ENCODE measurements around the gene TENM4. TPM values are rescaled to one million over a fixed set of nuclear protein-coding genes. Genes with fewer than 3 reads are reported as not detected.

TENM4 gene
- total and polyA plus RNA-seq, 4 donors, result 0.02 to 0.33 (median 0.14) TPM

- TF ChIP-seq, protein P1, sequence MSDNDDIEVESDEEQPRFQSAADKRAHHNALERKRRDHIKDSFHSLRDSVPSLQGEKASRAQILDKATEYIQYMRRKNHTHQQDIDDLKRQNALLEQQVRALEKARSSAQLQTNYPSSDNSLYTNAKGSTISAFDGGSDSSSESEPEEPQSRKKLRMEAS (IDR thresholded peaks at IDR 0.05), result no peak
- TF ChIP-seq ATF3 (IDR thresholded peaks at IDR 0.05), result no peak
Measured at GRCh38 chr11:78744202-78744601, 696.6 kb downstream of the TENM4 start (continued).

DNA sequence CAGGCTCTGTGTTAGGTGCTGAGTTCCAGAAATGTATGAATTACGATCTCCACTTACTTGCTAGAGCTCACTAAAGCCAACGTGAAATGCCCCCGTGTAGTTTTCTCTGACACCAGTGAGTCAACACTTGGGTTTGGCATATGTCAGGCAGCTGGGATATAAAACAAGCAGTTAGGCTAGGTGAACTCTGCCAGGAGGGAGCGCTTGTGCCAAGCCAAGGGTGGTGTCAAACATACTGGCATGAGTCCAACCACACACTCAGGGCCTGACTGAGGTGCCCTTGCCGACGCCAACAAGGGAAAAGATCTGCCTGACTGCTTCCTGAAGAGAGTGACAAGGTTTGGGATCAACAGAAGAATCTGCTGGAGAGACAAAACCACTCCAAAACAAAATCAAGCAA lies 698.4 kb downstream of the TENM4 start:
- H3K36me3 ChIP-seq (ENCODE audit: control insufficient read depth in 4 of 4, insufficient read depth in 3 of 4, low read depth in 1 of 4, low read length in 3 of 4), result no peaks in the 10 kb centered on the region
- no peak overlapping the region for H3K9ac ChIP-seq (ENCODE audit: low read depth in 1 of 2, low read length in 2 of 2)
- no peak overlapping the region for H3K27ac ChIP-seq (ENCODE audit: low read depth in 1 of 2, low read length in 2 of 2)
- H3K4me1 ChIP-seq (ENCODE audit: control insufficient read depth in 4 of 4, insufficient read depth in 4 of 4, low read length in 3 of 4), result peaks cover 0 to 7% (median 2%) of the 10 kb centered on the region in 4 donors
- H3K4me3 ChIP-seq (ENCODE audit: low read depth in 1 of 3, low read length in 3 of 3), result no peak overlapping the region
- H3K9me3 ChIP-seq (ENCODE audit: control insufficient read depth in 4 of 4, low read length in 3 of 4), result no peaks in the 10 kb centered on the region
- no peaks in the 10 kb centered on the region for H3K27me3 ChIP-seq (ENCODE audit: control insufficient read depth in 4 of 4, insufficient read depth in 4 of 4, low read length in 3 of 4)
- TF ChIP-seq HNF4A (conservative IDR thresholded peaks at IDR 0.05) (peak in 1 of 2 donors; percentile 49), CTCF (IDR thresholded peaks at IDR 0.05; ENCODE audit: low read depth, low read length, missing input control) (peak; percentile 2), HNF4G (IDR thresholded peaks at IDR 0.05) (no peak), RAD21 (IDR thresholded peaks at IDR 0.05) (peak; percentile 47 to 61), TAF1 (conservative IDR thresholded peaks at IDR 0.05) (no peak), RXRA (IDR thresholded peaks at IDR 0.05) (peak in 1 of 2 donors; percentile 67), JUND (IDR thresholded peaks at IDR 0.05) (no peak), REST (IDR thresholded peaks at IDR 0.05) (no peak)
- WGBS, result 33% methylated on average over 6 of the region's 6 CpGs
- DNase-seq (ENCODE audit: low spot score), result no peak

GRCh38 chr11:78741741-78742140 lies 699.1 kb downstream of the TENM4 start:
- no peak for TF ChIP-seq TAF1 (conservative IDR thresholded peaks at IDR 0.05)
- no peak for TF ChIP-seq JUND (IDR thresholded peaks at IDR 0.05)
- no peak for TF ChIP-seq FOXA1 (IDR thresholded peaks at IDR 0.05)
- TF ChIP-seq RAD21 (IDR thresholded peaks at IDR 0.05), result no peak
- TF ChIP-seq HNF4G (IDR thresholded peaks at IDR 0.05), result no peak
- TF ChIP-seq FOXA2 (IDR thresholded peaks at IDR 0.05), result no peak
- no peak for TF ChIP-seq GABPA (IDR thresholded peaks at IDR 0.05 in 1 of 2, conservative IDR thresholded peaks at IDR 0.05 in 1 of 2)
- no peak for TF ChIP-seq SP1 (IDR thresholded peaks at IDR 0.05)
- TF ChIP-seq HNF4A (conservative IDR thresholded peaks at IDR 0.05), result no peak
- TF ChIP-seq, protein P1 (IDR thresholded peaks at IDR 0.05), result no peak
- TF ChIP-seq REST (IDR thresholded peaks at IDR 0.05), result no peak
- Histone ChIP-seq H3K27ac (ENCODE audit: low read depth in 1 of 2, low read length in 2 of 2) (no peak overlapping the region), H3K9me3 (ENCODE audit: control insufficient read depth in 4 of 4, low read length in 3 of 4) (no peaks in the 10 kb centered on the region), H3K4me1 (ENCODE audit: control insufficient read depth in 4 of 4, insufficient read depth in 4 of 4, low read length in 3 of 4) (peaks cover 0 to 7% (median 2%) of the 10 kb centered on the region in 4 donors), H3K4me3 (ENCODE audit: low read depth in 1 of 3, low read length in 3 of 3) (no peak overlapping the region), H3K27me3 (ENCODE audit: control insufficient read depth in 4 of 4, insufficient read depth in 4 of 4, low read length in 3 of 4) (no peaks in the 10 kb centered on the region), H3K9ac (ENCODE audit: low read depth in 1 of 2, low read length in 2 of 2) (no peak overlapping the region), H3K36me3 (ENCODE audit: control insufficient read depth in 4 of 4, insufficient read depth in 3 of 4, low read depth in 1 of 4, low read length in 3 of 4) (no peaks in the 10 kb centered on the region)
- no peak for DNase-seq (ENCODE audit: low spot score)
- WGBS, result 93% methylated on average over 7 of the region's 7 CpGs
